ENCODE measurements around the gene RALGAPA1.
A peak's percentile ranks its signal among the peaks of the same experiment; 100 is the strongest.
"Not testable (repeated sequence)": the region's sequence is repeated elsewhere in the genome, so short reads cannot be mapped to it uniquely, and the experiment has no call there.

The RALGAPA1 gene

GRCh38 chr14:35835208-35835982 lies 26.3 kb upstream of the RALGAPA1 start:
- H3K36me3 ChIP-seq (ENCODE audit: insufficient read depth, low read depth, low read length) = peaks cover 59% of the 10 kb centered on the region
- H3K4me1 ChIP-seq (ENCODE audit: insufficient read depth, low read length) = no peaks in the 10 kb centered on the region

DNA sequence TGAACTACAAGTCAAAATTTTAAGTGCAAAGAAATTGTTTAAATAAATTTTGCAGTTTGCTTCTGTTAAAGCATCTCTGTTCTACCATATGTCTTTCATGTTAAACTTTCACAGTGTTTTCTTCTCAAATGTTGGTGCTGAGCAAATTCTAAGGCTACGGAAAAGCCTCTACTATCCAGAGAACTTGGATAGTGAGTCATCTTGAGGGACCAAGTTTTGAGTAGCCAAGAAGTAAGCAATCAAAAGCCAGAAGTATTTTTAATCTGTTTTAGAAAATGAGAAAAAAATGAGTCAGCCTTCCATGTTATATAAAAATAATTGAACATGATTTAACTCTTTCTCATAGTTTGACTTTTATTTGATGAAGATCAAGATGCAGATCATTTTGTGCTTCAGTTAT lies 20.4 kb upstream of the RALGAPA1 start:
- Histone ChIP-seq H3K9ac (ENCODE audit: low read depth, low read length) (no peak overlapping the region), H3K9me3 (ENCODE audit: insufficient read depth, low read depth, low read length) (no peaks in the 10 kb centered on the region), H3K27ac (ENCODE audit: low read length) (no peak overlapping the region), H3K4me1 (ENCODE audit: insufficient read depth, low read length) (no peaks in the 10 kb centered on the region), H3K4me3 (ENCODE audit: low read length) (no peak overlapping the region), H3K27me3 (ENCODE audit: insufficient read depth, low read length) (no peaks in the 10 kb centered on the region), H3K36me3 (ENCODE audit: insufficient read depth, low read depth, low read length) (peaks cover 30% of the 10 kb centered on the region)

More at GRCh38 chr14:35835208-35835982, 26.3 kb upstream of the RALGAPA1 start:
- Histone ChIP-seq H3K4me3 (ENCODE audit: low read length) (no peak overlapping the region), H3K9me3 (ENCODE audit: insufficient read depth, low read depth, low read length) (no peaks in the 10 kb centered on the region), H3K27ac (ENCODE audit: low read length) (no peak overlapping the region), H3K9ac (ENCODE audit: low read depth, low read length) (no peak overlapping the region), H3K27me3 (ENCODE audit: insufficient read depth, low read length) (no peaks in the 10 kb centered on the region)

DNA sequence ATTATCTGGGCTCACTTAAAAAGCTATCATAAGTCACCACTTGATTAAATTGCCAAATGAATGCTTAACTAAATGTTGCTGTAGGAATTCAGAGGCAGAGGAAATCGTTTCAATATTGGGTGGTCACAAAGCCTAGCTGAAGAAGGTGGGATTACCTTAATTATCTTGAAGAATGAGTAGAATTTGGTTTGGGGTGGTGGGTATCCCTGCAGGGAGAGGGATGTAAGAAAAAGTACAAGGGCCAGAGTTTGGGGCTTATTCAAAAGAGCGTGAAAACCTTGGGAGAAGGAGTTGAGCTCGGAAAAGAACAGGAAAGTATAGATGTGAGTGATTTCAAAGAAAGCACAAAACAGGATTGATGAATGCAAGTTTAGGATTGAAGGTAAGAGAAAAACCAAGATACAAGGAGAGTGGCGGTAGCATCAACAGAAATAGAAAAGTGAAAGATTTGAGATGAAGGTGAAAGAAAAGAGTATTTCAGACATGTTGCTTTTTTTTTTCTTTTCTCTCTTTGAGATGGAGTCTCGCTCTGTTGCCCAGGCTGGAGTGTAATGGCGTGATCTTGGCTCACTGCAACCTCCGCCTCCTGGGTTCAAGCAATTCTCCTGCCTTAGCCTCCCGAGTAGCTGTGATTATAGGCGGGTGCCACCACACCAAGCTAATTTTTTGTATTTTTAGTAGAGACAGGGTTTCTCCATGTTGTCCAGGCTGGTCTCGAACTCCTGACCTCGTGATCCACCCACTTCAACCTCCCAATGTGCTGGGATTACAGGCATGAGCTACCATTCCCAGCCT lies 18.8 kb upstream of the RALGAPA1 start:
- no peaks in the 10 kb centered on the region for H3K9me3 ChIP-seq (ENCODE audit: insufficient read depth, low read depth, low read length)
- peaks cover 16% of the 10 kb centered on the region for H3K36me3 ChIP-seq (ENCODE audit: insufficient read depth, low read depth, low read length)
- no peaks in the 10 kb centered on the region for H3K4me1 ChIP-seq (ENCODE audit: insufficient read depth, low read length)
- H3K9ac ChIP-seq (ENCODE audit: low read depth, low read length) = peak overlapping the region; percentile 90; the same call in 1 of the 2 replicates
- peak overlapping the region; percentile 93 for H3K4me3 ChIP-seq (ENCODE audit: low read length)
- no peak overlapping the region for H3K27ac ChIP-seq (ENCODE audit: low read length)
- no peaks in the 10 kb centered on the region for H3K27me3 ChIP-seq (ENCODE audit: insufficient read depth, low read length)

- H3K9ac ChIP-seq (ENCODE audit: low read depth, low read length) = peak overlapping the region; percentile 90; the same call in 1 of the 2 replicates
- no peak overlapping the region for H3K27ac ChIP-seq (ENCODE audit: low read length)
- no peaks in the 10 kb centered on the region for H3K27me3 ChIP-seq (ENCODE audit: insufficient read depth, low read length)
- no peaks in the 10 kb centered on the region for H3K9me3 ChIP-seq (ENCODE audit: insufficient read depth, low read depth, low read length)
- no peaks in the 10 kb centered on the region for H3K4me1 ChIP-seq (ENCODE audit: insufficient read depth, low read length)
- H3K36me3 ChIP-seq (ENCODE audit: insufficient read depth, low read depth, low read length) = peaks cover 9% of the 10 kb centered on the region; the same call in 1 of the 2 replicates
- H3K4me3 ChIP-seq (ENCODE audit: low read length) = peak overlapping the region; percentile 93
Observed at GRCh38 chr14:35826952-35827416, 17.9 kb upstream of the RALGAPA1 start.

DNA sequence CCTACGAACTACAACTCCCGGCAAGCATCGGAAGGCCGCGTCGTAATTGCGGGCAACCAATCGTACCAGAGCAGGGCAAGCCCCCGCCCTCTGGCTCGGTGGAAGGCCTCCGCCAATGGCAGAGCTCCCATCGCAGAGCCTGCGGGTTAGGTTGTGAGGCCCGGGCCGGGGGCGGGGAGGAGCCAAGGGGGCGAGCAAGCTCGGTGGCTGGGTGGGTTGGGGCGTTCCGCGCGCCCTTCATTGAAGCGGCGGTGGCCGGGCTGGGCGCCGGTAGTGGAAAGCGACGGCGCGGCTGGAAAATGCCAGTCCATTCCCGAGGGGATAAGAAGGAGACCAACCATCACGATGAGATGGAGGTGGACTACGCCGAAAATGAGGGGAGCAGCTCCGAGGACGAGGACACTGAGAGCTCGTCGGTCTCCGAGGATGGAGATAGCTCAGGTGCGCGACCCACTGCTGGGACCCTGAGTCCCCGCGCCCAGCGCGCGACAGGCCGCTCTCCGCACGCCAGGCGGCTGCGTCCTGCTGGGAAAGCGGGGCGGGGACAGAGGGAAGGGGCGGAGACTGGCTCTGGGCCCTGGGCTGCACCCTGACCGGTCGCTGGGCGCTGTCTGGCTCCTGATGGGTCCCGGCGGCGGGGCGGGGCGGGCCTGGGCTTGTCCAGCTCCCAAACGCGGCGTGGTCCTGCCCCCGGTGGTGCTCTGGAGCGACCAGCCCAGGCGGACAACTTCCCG lies 17.3 kb upstream of the RALGAPA1 start, which contains the start of gene BRMS1L:
BRMS1L (plus strand) TSS at position 121 of the 734 bp plus-strand sequence; CDS start at position 300, 179 bp downstream.
- no peaks in the 10 kb centered on the region for H3K4me1 ChIP-seq (ENCODE audit: insufficient read depth, low read length)
- peak within 1 kb of the TSS; percentile 93 for H3K4me3 ChIP-seq (ENCODE audit: low read length)
- no peak within 1 kb of the TSS for H3K27ac ChIP-seq (ENCODE audit: low read length)
- no peaks in the 10 kb centered on the region for H3K27me3 ChIP-seq (ENCODE audit: insufficient read depth, low read length)
- peak within 1 kb of the TSS; percentile 90 for H3K9ac ChIP-seq (ENCODE audit: low read depth, low read length)
- H3K36me3 ChIP-seq (ENCODE audit: insufficient read depth, low read depth, low read length) = peaks cover 3% of the 10 kb centered on the region; the same call in 1 of the 2 replicates
- no peaks in the 10 kb centered on the region for H3K9me3 ChIP-seq (ENCODE audit: insufficient read depth, low read depth, low read length)

GRCh38 chr14:35825968-35826217 lies 16.8 kb upstream of the RALGAPA1 start:
- H3K27ac ChIP-seq (ENCODE audit: low read length) = no peak overlapping the region
- no peaks in the 10 kb centered on the region for H3K4me1 ChIP-seq (ENCODE audit: insufficient read depth, low read length)
- H3K36me3 ChIP-seq (ENCODE audit: insufficient read depth, low read depth, low read length) = no peaks in the 10 kb centered on the region
- H3K9ac ChIP-seq (ENCODE audit: low read depth, low read length) = peak overlapping the region; percentile 49; the same call in 1 of the 2 replicates
- H3K4me3 ChIP-seq (ENCODE audit: low read length) = peak overlapping the region; percentile 93
- H3K27me3 ChIP-seq (ENCODE audit: insufficient read depth, low read length) = no peaks in the 10 kb centered on the region
- no peaks in the 10 kb centered on the region for H3K9me3 ChIP-seq (ENCODE audit: insufficient read depth, low read depth, low read length)

- H3K27me3 ChIP-seq (ENCODE audit: insufficient read depth, low read length); H3K27ac ChIP-seq (ENCODE audit: low read length); H3K9ac ChIP-seq (ENCODE audit: low read depth, low read length); H3K9me3 ChIP-seq (ENCODE audit: insufficient read depth, low read depth, low read length); H3K36me3 ChIP-seq (ENCODE audit: insufficient read depth, low read depth, low read length); H3K4me1 ChIP-seq (ENCODE audit: insufficient read depth, low read length); H3K4me3 ChIP-seq (ENCODE audit: low read length): not testable (repeated sequence)
Observed at GRCh38 chr14:35824446-35825165, 15.5 kb upstream of the RALGAPA1 start.

- no peaks in the 10 kb centered on the region for H3K4me1 ChIP-seq (ENCODE audit: insufficient read depth, low read length)
- H3K9me3 ChIP-seq (ENCODE audit: insufficient read depth, low read depth, low read length) = no peaks in the 10 kb centered on the region
- no peak overlapping the region for H3K27ac ChIP-seq (ENCODE audit: low read length)
- no peak overlapping the region for H3K9ac ChIP-seq (ENCODE audit: low read depth, low read length)
- no peak overlapping the region for H3K4me3 ChIP-seq (ENCODE audit: low read length)
- H3K36me3 ChIP-seq (ENCODE audit: insufficient read depth, low read depth, low read length) = no peaks in the 10 kb centered on the region
- H3K27me3 ChIP-seq (ENCODE audit: insufficient read depth, low read length) = no peaks in the 10 kb centered on the region
Observed at GRCh38 chr14:35822501-35822900, 13.4 kb upstream of the RALGAPA1 start.

DNA sequence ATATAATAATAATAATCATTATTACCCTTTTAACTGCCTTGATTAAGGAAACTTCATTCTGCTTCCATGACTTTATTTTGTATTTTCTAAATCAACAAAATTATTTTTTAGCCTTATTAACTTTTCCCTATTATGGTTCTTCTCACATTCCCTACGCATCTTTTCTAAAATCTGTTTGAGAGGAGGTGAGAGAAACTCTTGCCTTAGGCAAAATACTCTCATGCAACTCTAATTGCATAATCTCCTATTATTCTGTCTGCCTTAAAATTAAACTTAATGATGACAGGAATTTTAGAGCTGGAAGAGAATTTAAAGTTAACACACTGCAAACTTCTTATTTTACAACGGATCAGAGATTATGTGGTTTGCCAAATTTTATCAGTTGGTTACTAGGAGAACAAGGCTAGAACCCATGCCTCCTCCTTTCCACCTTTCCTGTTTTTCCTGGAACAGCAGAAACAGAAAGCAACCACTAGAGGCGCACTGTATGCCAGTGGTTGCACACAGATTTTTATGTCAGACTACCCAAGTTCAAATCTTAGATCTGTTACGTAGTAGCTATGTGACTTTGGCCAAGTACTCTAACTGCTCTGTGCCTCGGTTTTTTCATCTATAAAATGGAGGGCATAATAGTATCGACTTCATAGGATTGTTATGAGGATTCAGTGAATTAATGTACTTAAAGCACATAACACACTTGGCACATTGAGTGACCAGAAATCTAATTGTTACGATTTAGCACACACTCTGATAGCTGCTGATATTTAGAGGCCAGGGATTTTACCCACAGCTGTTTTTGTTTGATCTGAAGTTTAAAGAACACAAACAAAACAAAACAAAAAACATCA lies 12.7 kb upstream of the RALGAPA1 start:
- Histone ChIP-seq H3K9ac (ENCODE audit: low read depth, low read length) (no peak overlapping the region), H3K36me3 (ENCODE audit: insufficient read depth, low read depth, low read length) (no peaks in the 10 kb centered on the region), H3K4me1 (ENCODE audit: insufficient read depth, low read length) (no peaks in the 10 kb centered on the region), H3K27ac (ENCODE audit: low read length) (no peak overlapping the region), H3K4me3 (ENCODE audit: low read length) (no peak overlapping the region), H3K27me3 (ENCODE audit: insufficient read depth, low read length) (no peaks in the 10 kb centered on the region), H3K9me3 (ENCODE audit: insufficient read depth, low read depth, low read length) (no peaks in the 10 kb centered on the region)

DNA sequence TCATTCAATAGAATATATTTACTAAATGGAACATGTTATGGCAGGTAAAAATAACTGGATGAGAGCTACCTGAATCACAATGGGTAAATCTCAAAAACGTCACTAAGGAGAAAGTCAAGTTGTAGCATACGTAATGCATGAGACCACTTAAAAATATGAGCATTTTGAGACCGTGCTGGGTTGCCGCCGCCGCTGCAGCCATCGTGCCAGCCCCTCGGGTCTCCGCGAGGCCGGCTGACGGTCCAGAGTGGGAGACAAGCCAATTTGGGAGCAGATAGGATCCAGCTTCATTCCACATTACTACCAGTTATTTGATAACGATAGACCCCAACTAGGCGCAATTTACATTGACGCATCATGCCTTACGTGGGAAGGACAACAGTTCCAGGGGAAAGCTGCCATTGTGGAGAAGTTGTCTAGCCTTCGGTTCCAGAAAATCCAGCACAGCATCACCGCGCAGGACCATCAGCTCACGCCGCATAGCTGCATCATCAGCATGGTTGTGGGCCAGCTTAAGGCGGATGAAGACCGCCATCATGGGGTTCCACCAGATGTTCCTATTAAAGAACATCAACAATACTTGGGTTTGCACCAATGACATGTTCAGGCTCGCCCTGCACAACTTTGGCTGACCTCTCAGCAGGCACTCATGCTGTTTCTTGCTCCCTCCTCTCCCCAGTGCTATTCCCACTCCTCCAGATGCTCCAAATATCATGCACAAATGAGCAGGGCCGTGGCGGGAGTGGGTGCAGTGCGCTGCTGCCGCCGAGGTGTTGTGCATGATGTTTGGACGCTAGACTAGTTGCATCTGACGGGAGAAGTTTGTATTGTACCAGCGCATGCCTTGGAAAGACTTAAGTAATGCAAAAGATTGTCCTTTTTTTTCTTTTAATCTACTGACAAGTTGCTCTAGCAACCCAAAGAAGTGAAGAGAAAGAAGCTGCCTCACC lies 10.8 kb upstream of the RALGAPA1 start:
- no peaks in the 10 kb centered on the region for H3K4me1 ChIP-seq (ENCODE audit: insufficient read depth, low read length)
- no peak overlapping the region for H3K4me3 ChIP-seq (ENCODE audit: low read length)
- H3K9ac ChIP-seq (ENCODE audit: low read depth, low read length) = no peak overlapping the region
- no peaks in the 10 kb centered on the region for H3K27me3 ChIP-seq (ENCODE audit: insufficient read depth, low read length)
- H3K36me3 ChIP-seq (ENCODE audit: insufficient read depth, low read depth, low read length) = no peaks in the 10 kb centered on the region
- no peaks in the 10 kb centered on the region for H3K9me3 ChIP-seq (ENCODE audit: insufficient read depth, low read depth, low read length)
- no peak overlapping the region for H3K27ac ChIP-seq (ENCODE audit: low read length)

Measured in iPS-20b (cell line).